Ishikawa (cell line): ENCODE data around the gene MAP3K1.

Source experiments
- CEBPB ChIP-seq: IDR thresholded peaks from 2 replicates; pipeline ENCODE4 v1.6.1; 2012
- CREB1 ChIP-seq: IDR thresholded peaks from 2 replicates; pipeline ENCODE4 v1.6.1; 2012; ENCODE audit warnings: low read depth
- EGR1 ChIP-seq: IDR thresholded peaks from 2 replicates; pipeline ENCODE4 v1.6.1; 2012
- EP300 ChIP-seq: IDR thresholded peaks from 2 replicates; pipeline ENCODE4 v1.6.1; 2012; ENCODE audit warnings: borderline replicate concordance
- FOXM1 ChIP-seq: IDR thresholded peaks from 2 replicates; pipeline ENCODE4 v1.6.1; 2012; ENCODE audit warnings: low read depth, borderline replicate concordance
- NFIC ChIP-seq: IDR thresholded peaks from 2 replicates; pipeline ENCODE4 v1.6.1; 2012
- RAD21 ChIP-seq: IDR thresholded peaks from 2 replicates; pipeline ENCODE4 v1.6.1; 2012; ENCODE audit warnings: low read depth
- TAF1 ChIP-seq: IDR thresholded peaks from 2 replicates; pipeline ENCODE4 v1.6.1; 2012; ENCODE audit warnings: low read depth, mild to moderate bottlenecking
- TCF12 ChIP-seq: IDR thresholded peaks from 2 replicates; pipeline ENCODE4 v1.6.1; 2012; ENCODE audit warnings: low read depth
- TEAD4 ChIP-seq: IDR thresholded peaks from 2 replicates; pipeline ENCODE4 v1.6.1; 2012
- USF1 ChIP-seq: IDR thresholded peaks from 2 replicates; pipeline ENCODE4 v1.6.1; 2012
- YY1 ChIP-seq: IDR thresholded peaks from 2 replicates; pipeline ENCODE4 v1.6.1; 2012; ENCODE audit warnings: low read depth
- ZBTB7A ChIP-seq: IDR thresholded peaks from 2 replicates; pipeline ENCODE4 v1.6.1; 2012; ENCODE audit warnings: low read depth
- TF ChIP-seq, protein P1 (sequence below): IDR thresholded peaks from 2 replicates; pipeline ENCODE4 v1.6.1; 2012; ENCODE audit warnings: low read depth, mild to moderate bottlenecking
- TF ChIP-seq, protein P2 (sequence below): IDR thresholded peaks from 2 replicates; pipeline ENCODE4 v1.6.1; 2012

The MAP3K1 gene

DNA sequence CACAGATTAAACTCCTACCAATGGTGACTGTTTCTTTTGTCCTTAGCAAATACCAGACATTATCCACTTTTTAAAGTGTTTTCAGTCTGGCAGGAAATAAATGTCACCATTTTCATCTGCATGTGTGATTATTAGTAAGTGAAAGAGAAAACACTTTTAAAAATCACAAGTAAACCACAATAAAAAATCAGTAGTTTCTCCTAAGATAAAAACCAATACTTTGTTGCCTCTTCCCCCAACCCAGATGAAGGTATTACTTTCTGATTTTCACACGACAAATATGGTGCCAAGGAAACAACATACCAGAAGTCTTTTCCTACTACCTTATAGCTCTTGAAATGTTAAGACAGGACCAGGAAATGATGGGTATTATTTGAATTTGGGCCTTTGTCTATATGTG, 11.5 kb upstream of the MAP3K1 start:
- TF ChIP-seq CREB1: no peak
- no peak for TF ChIP-seq CEBPB
- no peak for TF ChIP-seq FOXM1
- no peak for TF ChIP-seq TCF12
- TF ChIP-seq NFIC: no peak
- TF ChIP-seq EP300: no peak
- TF ChIP-seq YY1: no peak
- no peak for TF ChIP-seq RAD21
- no peak for TF ChIP-seq TAF1
- no peak for TF ChIP-seq ZBTB7A
- no peak for TF ChIP-seq EGR1
- no peak for TF ChIP-seq USF1
- TF ChIP-seq, protein P1, sequence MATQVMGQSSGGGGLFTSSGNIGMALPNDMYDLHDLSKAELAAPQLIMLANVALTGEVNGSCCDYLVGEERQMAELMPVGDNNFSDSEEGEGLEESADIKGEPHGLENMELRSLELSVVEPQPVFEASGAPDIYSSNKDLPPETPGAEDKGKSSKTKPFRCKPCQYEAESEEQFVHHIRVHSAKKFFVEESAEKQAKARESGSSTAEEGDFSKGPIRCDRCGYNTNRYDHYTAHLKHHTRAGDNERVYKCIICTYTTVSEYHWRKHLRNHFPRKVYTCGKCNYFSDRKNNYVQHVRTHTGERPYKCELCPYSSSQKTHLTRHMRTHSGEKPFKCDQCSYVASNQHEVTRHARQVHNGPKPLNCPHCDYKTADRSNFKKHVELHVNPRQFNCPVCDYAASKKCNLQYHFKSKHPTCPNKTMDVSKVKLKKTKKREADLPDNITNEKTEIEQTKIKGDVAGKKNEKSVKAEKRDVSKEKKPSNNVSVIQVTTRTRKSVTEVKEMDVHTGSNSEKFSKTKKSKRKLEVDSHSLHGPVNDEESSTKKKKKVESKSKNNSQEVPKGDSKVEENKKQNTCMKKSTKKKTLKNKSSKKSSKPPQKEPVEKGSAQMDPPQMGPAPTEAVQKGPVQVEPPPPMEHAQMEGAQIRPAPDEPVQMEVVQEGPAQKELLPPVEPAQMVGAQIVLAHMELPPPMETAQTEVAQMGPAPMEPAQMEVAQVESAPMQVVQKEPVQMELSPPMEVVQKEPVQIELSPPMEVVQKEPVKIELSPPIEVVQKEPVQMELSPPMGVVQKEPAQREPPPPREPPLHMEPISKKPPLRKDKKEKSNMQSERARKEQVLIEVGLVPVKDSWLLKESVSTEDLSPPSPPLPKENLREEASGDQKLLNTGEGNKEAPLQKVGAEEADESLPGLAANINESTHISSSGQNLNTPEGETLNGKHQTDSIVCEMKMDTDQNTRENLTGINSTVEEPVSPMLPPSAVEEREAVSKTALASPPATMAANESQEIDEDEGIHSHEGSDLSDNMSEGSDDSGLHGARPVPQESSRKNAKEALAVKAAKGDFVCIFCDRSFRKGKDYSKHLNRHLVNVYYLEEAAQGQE: no peak
- TF ChIP-seq, protein P2, sequence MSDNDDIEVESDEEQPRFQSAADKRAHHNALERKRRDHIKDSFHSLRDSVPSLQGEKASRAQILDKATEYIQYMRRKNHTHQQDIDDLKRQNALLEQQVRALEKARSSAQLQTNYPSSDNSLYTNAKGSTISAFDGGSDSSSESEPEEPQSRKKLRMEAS: no peak

- TF ChIP-seq, protein P2: no peak
- TF ChIP-seq EP300: no peak
- no peak for TF ChIP-seq NFIC
- no peak for TF ChIP-seq CREB1
These were observed 7.7 kb upstream of the MAP3K1 start for GRCh38 chr5:56807679-56808078.

DNA sequence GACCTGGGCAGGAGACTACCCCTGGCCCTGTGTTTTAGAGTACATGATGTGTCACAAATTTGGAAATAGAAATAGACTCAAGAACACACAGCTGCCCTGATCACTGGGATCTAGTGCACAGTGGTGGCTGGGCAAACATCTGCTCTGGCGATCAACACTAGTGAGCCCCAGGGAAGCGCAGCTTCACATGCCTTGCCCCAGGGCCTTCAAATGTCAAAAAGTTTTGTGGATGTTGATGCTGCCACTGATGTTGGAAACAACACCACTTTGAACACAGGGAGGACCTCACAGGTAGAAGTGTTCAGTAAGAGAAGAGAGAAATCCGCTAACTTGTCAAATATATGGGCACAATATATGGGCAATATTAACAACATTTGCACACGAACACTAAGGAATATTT, 7.1 kb upstream of the MAP3K1 start:
- TF ChIP-seq USF1: no peak
- TF ChIP-seq EP300: no peak
- TF ChIP-seq TAF1: no peak
- TF ChIP-seq FOXM1: no peak
- no peak for TF ChIP-seq CEBPB
- TF ChIP-seq TCF12: no peak
- no peak for TF ChIP-seq ZBTB7A
- no peak for TF ChIP-seq YY1
- TF ChIP-seq NFIC: no peak
- TF ChIP-seq, protein P1: no peak
- TF ChIP-seq EGR1: no peak
- TF ChIP-seq CREB1: no peak
- TF ChIP-seq, protein P2: no peak
- TF ChIP-seq TEAD4: no peak
- TF ChIP-seq RAD21: no peak

GRCh38 chr5:56810826-56811225, 4.5 kb upstream of the MAP3K1 start:
- TF ChIP-seq TAF1 (no peak), EP300 (no peak), NFIC (no peak), CREB1 (no peak), RAD21 (no peak), EGR1 (no peak), YY1 (no peak), TCF12 (no peak), ZBTB7A (no peak), CEBPB (no peak), USF1 (no peak), TEAD4 (no peak), FOXM1 (no peak)
- TF ChIP-seq, protein P2: no peak
- TF ChIP-seq, protein P1: no peak
